ENCODE data around the gene MFAP4.

GRCh38 chr17:19333736-19334290, 53.2 kb downstream of the MFAP4 start:
- no peak for TF ChIP-seq CTCF (IDR thresholded peaks at IDR 0.05; ENCODE audit: low read length)
- TF ChIP-seq EZH2phosphoT487 (IDR thresholded peaks at IDR 0.05; ENCODE audit: low read length): no peak
